HG03432 (cell line): ENCODE results near the gene CETP.
"Not testable (repeated sequence)": the region's sequence is repeated elsewhere in the genome, so short reads cannot be mapped to it uniquely, and the experiment has no call there.

Experiments
- ATAC-seq: cut with Tn5 transposase; IDR thresholded peaks from one replicate; pipeline ENCODE4 v1.9.1; 2021; ENCODE audit warnings: mild to moderate bottlenecking, moderate library complexity; ENCODE audit not compliant: unreplicated experiment

CETP gene

DNA sequence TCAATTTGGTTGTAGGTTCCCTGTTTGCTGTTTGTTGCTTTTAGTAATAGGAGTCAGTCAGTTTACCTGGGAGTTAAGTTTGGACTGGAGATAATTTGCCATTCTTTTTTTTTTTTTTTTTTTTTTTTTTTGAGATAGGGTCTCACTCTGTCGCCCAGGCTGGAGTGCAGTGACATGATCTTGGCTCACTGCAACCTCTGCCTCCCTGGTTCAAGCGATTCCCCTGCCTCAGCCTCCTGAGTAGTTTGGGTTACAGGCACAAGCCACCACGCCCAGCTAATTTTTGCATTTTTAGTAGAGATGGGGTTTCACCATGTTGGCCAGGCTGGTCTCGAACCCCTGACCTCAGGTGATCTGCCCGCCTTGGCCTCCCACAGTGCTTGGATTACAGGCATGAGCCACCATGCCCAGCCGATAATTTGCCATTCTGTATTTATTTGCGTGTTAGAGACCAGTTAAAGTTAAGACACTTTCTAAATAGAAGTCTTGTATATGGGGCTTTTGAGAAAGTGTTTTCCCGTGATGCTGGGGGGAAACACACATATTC lies 27.1 kb upstream of the CETP start:
- not testable (repeated sequence) for ATAC-seq

DNA sequence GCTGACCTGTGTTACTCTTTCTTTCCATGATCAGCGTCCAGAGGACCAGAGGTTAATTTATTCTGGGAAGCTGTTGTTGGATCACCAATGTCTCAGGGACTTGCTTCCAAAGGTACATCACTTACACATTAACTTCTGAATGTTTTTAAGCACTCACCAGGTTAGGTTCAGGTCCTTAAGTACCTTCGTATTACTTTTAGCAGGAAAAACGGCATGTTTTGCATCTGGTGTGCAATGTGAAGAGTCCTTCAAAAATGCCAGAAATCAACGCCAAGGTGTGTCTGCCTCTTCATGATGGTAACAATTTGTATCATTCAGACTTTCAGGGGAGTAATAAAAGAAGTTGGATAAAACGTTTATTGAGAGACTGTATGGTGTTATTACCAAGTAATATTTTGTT lies 26.5 kb upstream of the CETP start:
- ATAC-seq = no peak

DNA sequence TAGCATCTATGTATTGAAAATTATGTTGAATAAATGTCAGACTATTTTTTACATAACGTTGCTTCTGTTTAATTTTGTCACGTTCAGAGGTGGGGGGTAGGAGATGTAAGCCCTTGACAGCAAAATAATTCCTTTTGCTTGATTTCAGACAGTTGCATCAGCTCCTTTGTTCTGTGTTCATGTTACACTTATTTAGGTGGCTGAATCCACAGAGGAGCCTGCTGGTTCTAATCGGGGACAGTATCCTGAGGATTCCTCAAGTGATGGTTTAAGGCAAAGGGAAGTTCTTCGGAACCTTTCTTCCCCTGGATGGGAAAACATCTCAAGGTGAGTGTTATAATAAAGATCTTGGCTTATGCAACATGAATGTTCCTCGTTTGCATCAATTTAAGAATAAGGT lies 25.3 kb upstream of the CETP start:
- no peak for ATAC-seq

DNA sequence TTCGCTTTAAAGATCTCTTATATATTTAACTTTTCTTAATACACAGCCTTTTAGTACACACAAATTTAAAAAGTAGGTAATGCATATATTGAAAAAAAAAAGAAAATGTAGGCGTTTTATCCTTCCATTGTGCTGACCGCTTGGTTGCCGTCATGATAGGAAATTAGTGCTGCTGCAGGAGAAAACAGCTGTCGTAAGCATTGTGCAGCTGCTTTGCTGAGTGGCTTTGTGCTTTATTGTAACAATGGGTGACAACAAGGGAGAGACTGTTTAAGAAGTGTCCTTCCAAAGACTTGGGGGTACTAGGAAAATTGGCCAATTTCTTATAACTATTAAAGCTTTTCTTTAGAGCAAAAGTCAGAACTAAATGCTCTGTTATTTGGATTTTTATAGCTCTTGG lies 24.8 kb upstream of the CETP start:
- ATAC-seq = no peak

DNA sequence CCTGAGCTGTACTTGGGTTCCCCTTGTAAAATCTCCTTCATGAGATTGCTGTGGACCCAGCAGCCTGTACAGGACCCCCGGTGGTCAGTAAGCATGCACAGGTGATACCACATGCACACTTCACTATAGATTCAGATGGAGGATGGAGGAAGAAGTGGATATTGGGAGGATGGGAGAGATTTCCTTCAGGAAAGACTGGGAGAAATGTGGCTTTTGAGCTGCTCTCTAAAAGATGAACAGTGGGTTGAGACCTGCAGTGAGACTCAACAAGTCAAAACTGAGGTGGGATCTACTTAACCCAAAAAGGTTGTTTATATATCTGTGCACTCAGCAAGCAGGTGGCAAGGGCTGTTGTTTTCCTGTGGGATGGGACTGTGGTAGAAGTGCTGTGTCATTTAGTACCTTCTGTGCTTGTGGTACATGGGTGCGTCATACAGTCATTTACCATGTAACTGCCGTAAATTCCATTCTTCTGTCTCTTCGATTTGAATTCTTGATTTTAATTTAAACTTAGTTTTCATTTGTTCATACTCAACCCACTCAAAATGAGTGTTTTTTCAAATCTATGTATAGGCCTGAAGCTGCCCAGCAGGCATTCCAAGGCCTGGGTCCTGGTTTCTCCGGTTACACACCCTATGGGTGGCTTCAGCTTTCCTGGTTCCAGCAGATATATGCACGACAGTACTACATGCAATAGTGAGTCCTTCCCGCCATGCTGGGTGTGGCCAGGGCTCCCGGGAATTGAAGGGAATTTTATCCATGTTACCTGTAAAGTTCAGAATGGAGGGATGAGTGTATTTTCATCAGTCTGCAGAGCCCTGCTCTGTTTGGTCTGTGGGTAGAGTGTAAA lies 22.9 kb upstream of the CETP start:
- ATAC-seq = no peak

DNA sequence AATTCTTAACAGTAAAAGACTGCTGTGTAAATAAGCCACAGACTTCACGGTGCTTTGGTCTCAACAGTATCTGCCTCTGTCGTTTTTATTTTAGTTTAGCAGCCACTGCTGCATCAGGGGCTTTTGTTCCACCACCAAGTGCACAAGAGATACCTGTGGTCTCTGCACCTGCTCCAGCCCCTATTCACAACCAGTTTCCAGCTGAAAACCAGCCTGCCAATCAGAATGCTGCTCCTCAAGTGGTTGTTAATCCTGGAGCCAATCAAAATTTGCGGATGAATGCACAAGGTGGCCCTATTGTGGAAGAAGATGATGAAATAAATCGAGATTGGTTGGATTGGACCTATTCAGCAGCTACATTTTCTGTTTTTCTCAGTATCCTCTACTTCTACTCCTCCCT lies 21.9 kb upstream of the CETP start:
- no peak for ATAC-seq

DNA sequence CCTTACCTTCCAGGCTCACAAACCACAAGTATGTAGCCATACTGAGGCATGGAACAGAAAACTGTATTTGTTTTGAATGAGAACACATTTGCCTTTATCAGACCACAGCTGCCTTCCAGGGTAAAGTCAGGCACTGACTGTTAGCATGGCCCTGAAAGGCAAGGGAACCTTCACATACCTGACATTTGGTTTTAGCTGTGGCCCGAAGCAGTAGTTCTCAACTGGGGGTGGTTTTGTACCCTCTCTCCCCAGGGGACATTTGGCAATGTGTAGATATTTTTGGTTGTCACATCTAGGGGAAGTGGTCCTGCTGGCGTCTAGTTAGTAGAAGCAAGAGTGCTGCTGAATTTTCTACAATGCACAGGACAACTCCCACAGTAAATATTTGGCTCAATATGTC lies 20.7 kb upstream of the CETP start:
- ATAC-seq = no peak

DNA sequence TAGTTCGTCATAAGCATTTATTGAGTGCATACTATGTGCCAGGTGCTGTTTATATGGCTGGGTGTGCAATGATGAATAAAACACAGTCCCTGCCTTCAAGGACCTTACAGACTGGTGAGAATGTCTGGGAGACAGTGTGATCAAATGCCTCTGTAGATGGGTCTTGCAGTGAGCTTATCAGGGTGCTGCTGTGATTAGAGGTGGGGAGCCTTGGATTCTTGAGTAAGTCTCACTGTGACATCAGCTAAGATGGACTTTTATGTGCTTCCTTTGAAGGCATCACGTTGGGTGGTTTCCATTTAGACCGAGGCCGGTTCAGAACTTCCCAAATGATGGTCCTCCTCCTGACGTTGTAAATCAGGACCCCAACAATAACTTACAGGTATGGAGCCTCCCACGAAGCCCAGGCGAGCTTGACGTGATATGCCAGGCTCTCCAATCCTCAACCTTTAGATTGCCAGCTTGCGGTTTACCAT lies 19.9 kb upstream of the CETP start:
- ATAC-seq = no peak

DNA sequence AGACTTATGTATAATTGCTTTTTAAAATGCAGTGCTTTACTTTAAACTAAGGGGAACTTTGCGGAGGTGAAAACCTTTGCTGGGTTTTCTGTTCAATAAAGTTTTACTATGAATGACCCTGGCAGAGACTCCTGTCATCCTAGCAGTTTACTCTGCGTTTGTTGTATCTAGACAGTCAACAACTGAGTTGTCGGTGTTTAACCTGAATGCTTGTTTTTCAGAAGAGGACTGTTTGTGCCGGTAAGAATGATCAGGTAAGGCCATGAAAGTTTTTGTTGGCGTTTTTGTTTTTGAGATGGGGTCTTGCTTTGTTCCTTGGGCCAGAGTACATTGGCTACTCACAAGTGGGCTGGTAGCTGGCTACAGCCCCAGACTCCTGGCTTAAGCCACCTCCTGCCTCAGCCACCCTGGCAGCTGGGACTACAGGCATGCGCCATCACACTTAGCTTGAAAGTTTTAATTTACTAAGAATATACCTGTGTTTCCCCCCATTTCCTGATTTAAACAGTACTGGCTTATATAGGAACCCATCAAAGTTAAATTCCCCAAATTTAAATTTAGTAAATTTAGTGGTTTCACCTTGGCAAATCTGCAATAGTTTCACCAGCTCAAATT lies 17.9 kb upstream of the CETP start:
- no peak for ATAC-seq

DNA sequence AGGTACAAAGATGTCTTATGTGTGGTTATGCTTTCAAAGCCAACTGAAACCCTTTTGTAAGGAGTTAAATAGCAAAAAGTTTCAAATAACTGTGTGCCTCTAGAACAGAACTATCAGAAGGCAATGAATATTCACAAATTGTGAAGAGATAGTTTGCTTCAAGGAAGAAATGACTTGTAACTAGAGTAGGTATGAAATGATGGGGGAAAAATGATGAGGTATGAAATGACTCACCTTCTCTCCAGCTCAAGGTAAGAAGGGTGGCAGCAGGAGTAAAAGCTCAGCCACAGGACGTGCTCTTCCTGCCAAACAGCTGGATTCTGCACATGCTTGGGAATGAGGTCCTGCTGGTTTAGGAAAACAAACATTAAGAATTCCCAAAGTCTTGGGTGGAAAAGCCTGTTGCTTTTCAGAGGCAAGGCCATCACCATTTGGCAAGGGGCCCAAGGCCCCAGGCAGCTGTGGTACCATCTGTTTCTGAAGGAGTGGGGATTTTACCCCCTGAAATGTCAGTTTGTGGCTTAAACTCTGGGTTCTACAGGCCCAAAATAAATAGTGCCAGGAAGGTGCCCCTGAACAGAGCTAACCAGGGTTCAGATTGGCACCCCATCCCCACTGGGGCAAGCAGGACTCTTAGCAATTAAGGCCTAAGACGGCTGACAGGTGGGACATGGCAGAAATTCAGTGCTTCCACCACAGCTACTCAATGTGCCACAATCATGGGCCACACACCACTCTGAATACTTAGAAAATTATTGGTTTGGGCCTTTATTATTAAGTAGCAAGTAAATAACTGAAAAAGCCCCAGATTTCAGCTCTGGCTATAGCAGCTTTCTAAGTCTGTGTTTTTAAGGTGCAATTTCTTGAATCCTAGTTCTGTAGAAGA lies 16.6 kb upstream of the CETP start:
- ATAC-seq = peak; percentile 56

DNA sequence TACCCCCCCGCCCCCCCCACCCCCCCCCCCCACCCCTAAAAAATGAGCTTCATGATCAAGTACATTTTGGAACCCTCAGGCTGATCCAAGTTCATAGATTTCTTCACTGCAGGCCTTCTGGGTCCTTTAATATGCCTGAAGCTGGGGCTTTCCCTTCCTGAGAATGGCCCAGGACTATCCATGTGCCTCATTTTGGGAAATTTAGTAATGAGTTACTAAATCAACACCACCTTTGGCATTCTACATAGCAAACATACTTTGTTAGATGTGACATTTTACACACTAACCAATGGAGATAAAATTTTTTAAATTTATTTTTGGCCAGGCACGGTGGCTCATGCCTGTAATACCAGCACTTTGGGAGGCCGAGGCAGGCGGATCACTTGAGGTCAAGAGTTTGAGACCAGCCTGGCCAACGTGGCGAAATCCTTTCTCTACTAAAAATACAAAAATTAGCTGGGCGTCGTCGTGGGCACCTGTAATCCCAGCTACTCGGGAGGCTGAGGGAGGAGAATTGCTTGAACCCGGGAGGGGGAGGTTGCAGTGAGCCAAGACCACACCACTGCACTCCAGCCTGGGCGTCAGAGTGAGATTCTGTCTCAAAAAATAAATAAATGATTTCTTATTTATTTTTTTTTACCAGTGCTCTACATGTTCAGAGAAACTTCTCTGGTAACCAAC lies 15.8 kb upstream of the CETP start:
- ATAC-seq = no peak

DNA sequence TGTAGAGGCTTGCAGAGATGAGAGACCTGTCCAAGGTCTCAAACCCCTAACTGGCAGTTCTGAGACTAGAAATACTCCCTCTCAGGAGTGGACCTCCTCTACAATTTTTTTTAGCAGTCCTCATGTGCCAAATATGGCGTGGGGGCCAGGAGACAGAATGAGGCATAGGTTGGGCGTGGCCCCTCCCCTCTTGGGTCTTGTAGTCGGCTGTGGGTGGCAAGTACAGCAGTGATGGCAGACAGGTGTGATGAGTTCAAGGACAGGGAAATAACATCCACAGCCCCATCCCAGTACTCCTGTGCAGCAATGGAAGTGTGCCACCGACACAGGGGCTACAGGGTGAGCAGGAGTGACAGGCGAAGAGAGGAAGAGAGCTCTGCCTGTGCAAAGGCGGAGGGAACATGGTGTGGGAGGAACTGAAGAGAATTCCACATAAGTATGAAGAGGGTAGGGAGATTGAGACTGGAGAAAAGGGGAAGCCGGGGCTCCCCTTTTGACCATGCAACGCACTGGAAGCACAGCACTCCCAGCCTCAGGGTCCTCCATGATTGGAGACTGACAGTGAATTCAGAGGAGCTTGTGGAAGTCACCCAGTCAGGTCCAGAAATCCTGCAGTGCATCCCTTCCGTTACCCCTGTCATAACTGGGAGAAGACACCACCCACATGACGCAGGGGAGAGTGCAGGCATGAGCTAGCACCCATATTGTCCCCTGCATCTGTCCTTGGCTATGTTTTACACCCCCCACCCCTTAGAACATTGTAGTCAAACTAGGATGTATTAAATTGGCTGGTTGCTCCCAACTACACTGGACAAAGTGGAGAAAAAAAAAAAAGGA lies 14.8 kb upstream of the CETP start:
- ATAC-seq = no peak

DNA sequence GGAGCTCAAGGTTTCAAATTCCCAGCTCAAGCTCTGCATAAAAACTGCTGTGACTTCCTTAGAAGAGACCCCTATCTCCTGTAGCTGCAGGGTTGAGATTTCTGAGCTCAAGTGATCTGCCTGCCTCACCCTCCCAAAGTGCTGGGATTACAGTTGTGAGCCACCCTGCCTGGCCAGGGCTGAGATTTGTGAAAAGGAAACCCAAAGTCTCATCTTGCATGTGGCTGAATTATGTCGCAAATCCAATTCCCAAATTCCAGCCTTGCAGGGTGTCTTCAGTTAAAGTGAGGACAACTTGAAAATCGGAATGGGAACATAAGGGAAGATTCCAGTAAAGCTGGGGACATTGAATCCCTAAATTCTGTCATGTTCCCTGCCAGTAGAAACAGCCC lies 14.2 kb upstream of the CETP start:
- ATAC-seq = no peak

DNA sequence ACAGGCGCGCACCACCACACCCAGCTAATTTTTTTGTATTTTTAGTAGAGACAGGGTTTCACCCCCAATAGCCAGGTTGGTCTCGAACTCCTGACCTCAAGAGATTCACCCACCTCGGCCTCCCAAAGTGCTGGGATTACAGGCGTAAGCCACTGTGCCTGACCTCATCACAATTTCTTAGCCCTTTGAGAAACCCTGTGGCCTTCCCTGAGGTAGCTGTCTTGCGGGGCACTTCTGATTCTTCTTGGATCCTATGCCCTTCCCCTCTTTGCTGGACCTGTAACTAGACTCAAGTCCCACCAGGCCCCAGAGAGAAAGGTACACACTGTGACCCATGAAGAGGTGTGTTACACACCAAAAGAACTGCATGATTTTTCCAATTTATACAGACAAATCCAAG lies 13.5 kb upstream of the CETP start:
- no peak for ATAC-seq

DNA sequence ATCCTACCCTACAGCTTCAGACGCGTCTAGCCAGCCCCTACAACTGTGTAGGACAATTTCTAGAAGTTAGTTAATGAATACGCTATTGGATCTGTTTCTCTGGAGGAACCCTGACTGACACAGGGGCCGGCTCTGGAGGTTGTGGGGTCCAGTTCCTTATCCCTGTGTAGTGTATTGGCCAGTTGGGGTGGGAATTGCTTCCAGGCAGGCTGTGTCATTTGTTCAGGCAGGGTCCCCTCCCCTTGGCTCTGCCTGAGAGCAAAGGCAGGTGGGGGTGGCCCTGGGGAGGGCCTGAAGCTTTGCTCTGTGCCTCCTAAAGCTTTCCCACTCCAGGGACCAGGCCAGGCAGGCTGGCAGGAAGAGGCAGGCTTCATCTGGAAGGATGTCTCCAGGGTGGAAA lies 11.7 kb upstream of the CETP start:
- ATAC-seq = no peak

DNA sequence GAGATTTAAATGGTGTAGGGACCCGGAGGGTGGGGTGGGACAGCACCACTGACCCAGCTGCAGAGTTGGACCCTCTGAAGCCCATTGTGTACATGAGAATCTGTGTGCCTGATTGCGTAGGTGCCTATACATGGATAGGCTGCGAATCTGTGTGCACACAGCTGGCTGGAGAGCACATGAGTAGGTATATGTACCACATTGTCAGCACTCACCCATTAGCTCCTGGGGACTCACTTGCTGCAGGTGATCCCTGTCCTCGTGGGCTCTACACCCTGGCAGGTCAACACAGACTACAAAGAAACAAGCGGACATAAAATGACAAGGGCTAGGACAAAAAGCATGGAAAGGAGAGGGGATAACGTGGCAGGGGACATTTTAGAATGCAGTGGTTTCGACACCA lies 11.3 kb upstream of the CETP start:
- no peak for ATAC-seq

DNA sequence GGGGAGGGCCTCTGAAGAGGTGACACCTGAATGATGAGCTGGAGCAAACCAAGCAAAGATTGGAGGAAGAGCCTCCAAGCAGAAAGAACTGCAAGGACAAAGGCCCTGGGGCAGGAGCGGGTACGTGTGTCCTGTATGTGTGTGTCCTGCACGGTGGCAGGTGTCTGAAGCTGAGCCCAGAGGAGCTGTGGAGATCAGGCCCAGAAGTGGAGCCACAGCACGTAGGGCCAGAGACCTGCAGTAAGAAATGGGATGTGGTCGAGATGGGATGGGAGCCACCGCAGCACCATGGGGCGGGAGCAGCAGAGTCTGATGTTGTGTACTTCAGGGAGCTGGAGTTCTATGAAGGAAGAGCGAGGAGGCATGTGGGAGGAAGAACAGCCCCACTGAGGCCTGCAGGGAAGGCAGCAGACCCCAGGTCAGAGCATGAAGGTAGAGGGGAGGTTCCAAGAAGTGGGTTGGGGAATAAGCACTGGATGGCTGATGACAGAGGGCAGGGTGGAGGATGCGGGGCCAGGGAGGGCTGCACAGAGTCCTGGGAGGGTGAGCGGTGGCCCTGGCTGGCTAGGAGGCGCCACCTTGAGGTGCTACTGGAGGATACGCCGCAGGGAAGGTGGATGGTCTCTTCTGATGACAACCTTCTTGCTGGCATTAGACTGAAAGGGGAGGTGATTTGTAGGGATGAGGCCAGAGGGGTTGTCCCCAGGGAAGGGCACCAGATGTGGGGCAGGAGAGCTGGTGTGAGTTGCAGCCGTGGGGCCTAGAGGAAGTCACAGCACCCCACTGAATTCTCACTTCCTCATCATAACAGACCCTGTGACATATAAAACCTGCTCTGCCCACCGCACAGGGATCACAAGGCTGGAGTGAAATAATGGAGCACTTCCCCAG lies 10.6 kb upstream of the CETP start:
- ATAC-seq = peak; percentile 67

DNA sequence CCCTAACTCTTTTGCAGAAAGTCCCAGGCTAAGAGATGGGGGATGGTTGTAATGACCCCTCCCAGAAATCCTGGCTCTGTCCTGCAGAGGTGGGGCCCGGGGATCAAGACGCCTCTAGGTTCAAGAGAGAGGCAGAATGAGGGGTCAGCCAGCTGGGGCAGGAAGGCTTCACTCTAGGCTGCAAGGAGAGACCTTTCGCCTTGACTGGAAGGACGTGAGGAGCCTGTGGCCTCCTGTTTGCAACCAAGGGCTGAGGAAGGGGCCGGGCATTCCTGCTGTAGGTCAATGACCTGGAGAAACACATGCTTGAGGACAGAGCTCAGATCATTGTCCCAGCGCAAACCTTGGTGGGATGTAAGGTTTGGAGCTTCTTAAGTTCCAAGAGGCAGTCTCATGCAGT lies 8.7 kb upstream of the CETP start:
- no peak for ATAC-seq

DNA sequence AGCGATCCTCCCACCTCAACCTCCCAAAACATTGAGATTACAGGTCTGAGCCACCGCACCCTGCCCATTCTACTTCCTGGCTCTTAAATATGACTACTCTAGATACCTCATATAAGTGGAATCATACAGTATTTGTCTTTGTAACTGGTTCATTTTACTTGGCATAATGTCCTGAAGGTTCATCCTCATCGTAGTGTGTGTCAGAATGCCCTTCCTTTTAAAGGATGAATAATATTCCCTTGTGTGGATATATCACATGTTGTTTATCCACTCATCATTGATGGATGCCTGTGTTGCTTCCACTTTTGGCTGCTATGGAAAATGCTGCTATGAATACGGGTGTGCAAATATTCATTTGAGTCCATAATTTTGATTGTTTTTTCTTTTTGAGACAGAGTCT lies 5.7 kb upstream of the CETP start:
- ATAC-seq = no peak
